HEK293 (cell line): Measurements from ENCODE around the gene SNTA1.

Experiments
- CTCF ChIA-PET: fragments of 350-600 bp; formaldehyde crosslinking; extraction: SDS; loops from one replicate; lab custom pipeline; 2021; ENCODE audit warnings: antibody characterized with exemption; lab: Yijun Ruan, JAX
- POLR2A ChIA-PET: fragments of 300-600 bp; formaldehyde crosslinking; extraction: SDS; loops from one replicate; lab custom pipeline; 2020; ENCODE audit warnings: antibody characterized with exemption, inconsistent platforms; lab: Yijun Ruan, JAX
- H3K27ac ChIP-seq: fragments of 200-500 bp; sonication (Bioruptor generic); 2 replicates; pipeline ENCODE4 v1.5.1; 2014; ENCODE audit warnings: low read depth, low read length, control low read depth, inconsistent platforms; ENCODE audit errors: extremely low read depth
- H3K36me3 ChIP-seq, 2 experiments: fragments of 200-500 bp in 1 of 2; sonication (Bioruptor generic) in 1 of 2; 1 replicate in 1 of 2; 2 replicates in 1 of 2; pipeline ENCODE4 v1.5.1; 2014 to 2017; ENCODE audit warnings: inconsistent platforms in 2 of 2, low read length in 2 of 2; ENCODE audit not compliant: control insufficient read depth in 2 of 2, insufficient read depth in 1 of 2
- H3K4me1 ChIP-seq: fragments of 200-500 bp; sonication (Bioruptor generic); 2 replicates; pipeline ENCODE4 v1.5.1; 2014; ENCODE audit warnings: mild to moderate bottlenecking, low read length, inconsistent platforms; ENCODE audit not compliant: control insufficient read depth, insufficient read depth
- H3K4me3 ChIP-seq: 2 replicates; pipeline ENCODE4 v1.5.1; 2011; ENCODE audit warnings: low read depth, mild to moderate bottlenecking, control low read depth, low read length, moderate library complexity
- H3K9me3 ChIP-seq: fragments of 200-500 bp; sonication (Bioruptor generic); 2 replicates; pipeline ENCODE4 v1.5.1; 2014; ENCODE audit warnings: low read depth, low read length, inconsistent platforms; ENCODE audit not compliant: control insufficient read depth, insufficient read depth
- GLI2 ChIP-seq: fragments of 450-650 bp; formaldehyde crosslinking; IDR thresholded peaks from 2 replicates; pipeline ENCODE4; 2017; ENCODE audit warnings: missing biosample characterization, missing genetic modification characterization, low read depth, borderline replicate concordance
- HOXD13 ChIP-seq: sonication (generic); formaldehyde crosslinking; IDR thresholded peaks from 2 replicates; pipeline ENCODE4 v1.8.0; 2022; ENCODE audit warnings: missing genetic modification reagents, borderline replicate concordance
- REPIN1 ChIP-seq: fragments of 450-650 bp; formaldehyde crosslinking; IDR thresholded peaks from 2 replicates; pipeline ENCODE4 v1.5.1; 2017; ENCODE audit warnings: missing biosample characterization, missing genetic modification characterization, low read depth
- ZBTB6 ChIP-seq: fragments of 450-650 bp; formaldehyde crosslinking; IDR thresholded peaks from 2 replicates; pipeline ENCODE4 v1.5.1; 2017; ENCODE audit warnings: missing biosample characterization, missing genetic modification characterization
- ZNF121 ChIP-seq: fragments of 450-650 bp; formaldehyde crosslinking; IDR thresholded peaks from 2 replicates; pipeline ENCODE4 v1.5.1; 2016; ENCODE audit warnings: missing biosample characterization, missing genetic modification characterization
- ZNF155 ChIP-seq: fragments of 450-650 bp; formaldehyde crosslinking; IDR thresholded peaks from 2 replicates; pipeline ENCODE4 v1.5.1; 2016; ENCODE audit warnings: missing biosample characterization, missing genetic modification characterization
- ZNF223 ChIP-seq: fragments of 450-650 bp; formaldehyde crosslinking; IDR thresholded peaks from 2 replicates; pipeline ENCODE4 v1.5.1; 2016; ENCODE audit warnings: missing biosample characterization, missing genetic modification characterization
- ZNF24 ChIP-seq: fragments of 450-650 bp; formaldehyde crosslinking; IDR thresholded peaks from 2 replicates; pipeline ENCODE4 v1.5.1; 2016; ENCODE audit warnings: missing biosample characterization, missing genetic modification characterization
- ZNF341 ChIP-seq: fragments of 450-650 bp; formaldehyde crosslinking; IDR thresholded peaks from 2 replicates; pipeline ENCODE4; 2016; ENCODE audit warnings: low read depth, missing biosample characterization, missing genetic modification characterization
- ZNF701 ChIP-seq: fragments of 450-650 bp; formaldehyde crosslinking; IDR thresholded peaks from 2 replicates; pipeline ENCODE4 v1.5.1; 2016; ENCODE audit warnings: missing biosample characterization, missing genetic modification characterization
- TF ChIP-seq, protein P1 (sequence below): fragments of 450-650 bp; formaldehyde crosslinking; conservative IDR thresholded peaks from 2 replicates; pipeline ENCODE4 v1.5.1; 2016; ENCODE audit warnings: low read depth, missing biosample characterization, missing genetic modification characterization
- TF ChIP-seq, protein P2 (sequence below): fragments of 450-650 bp; formaldehyde crosslinking; IDR thresholded peaks from 2 replicates; pipeline ENCODE4 v1.5.1; 2017; ENCODE audit warnings: missing biosample characterization, missing genetic modification characterization

SNTA1 gene

DNA sequence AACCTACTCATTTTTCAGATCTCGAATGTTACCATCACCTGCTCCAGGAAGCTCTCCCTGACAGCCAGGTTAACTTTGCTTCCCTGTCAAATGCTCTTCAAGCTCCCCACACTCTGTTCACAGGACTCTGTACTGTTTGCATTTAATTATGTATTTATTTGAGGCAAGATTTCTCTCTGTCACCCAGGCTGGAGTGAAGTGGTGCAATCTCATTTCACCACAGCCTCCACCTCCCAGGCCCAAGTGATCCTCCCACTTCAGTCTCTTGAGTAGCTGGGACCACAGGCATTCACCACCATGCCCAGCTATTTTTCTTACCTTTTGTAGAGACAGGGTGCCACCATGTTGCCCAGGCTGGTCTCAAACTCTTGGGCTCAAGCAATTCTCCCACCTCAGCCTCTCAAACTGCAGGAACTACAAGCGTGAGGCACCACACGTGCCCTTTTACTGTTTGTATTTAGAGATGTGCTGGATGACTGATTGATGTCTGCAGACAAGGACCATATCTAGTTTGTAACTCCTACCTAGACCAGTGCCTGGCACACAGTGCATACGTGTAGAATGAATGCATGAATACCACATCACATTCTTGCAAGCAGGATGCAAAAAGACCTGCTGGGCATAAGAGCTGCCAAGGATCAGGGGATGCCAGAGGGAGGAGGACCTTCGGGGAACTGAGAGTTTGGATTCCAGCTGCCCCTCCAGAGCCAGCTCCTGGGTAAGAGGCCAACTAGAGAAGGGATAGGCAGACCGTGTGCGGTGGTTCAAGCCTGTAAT, 30.7 kb upstream of the SNTA1 start (continued):
- no peak for TF ChIP-seq ZNF155 (tag by site-specific recombination)

DNA sequence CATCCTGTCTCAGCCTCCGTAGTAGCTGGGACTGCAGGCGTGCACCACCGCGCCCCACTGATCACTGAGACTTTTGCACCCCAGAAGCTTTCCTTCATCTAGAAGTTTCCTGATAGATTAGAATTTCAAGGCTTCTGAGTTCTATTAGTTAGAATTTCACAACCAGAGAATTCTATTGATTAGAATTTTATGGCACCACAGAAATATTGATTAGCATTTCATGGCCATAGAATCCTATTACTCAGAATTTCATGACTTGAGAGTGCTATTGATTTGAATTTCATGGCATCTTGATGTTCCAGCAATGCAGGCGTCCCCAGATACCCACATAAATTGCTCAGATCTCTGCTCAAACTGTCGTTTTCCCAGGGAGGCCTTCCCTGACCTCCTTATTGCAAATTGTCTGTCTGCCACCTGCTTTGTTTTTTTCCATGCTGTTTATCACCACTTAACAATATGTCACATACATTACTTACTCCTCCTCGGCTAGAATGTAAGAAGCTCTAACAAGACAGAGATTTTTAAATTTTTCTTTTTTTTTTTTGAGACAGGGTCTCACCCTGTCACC, 29.4 kb upstream of the SNTA1 start:
- CTCF ChIA-PET, result interaction anchor here (1.0 kb wide), 1 partner anchor 181 kb away, joined by 3 read pairs; no protein-coding TSS in a partner anchor
- POLR2A ChIA-PET, result interaction anchor here (0.5 to 1.2 kb wide), 2 partner anchors 17 to 43 kb away, joined by 4 read pairs; partner anchors contain the start of gene CBFA2T2
- H3K36me3 ChIP-seq, result no peaks in the 10 kb centered on the region

GRCh38 chr20:33470866-33471265, 27.3 kb upstream of the SNTA1 start:
- Histone ChIP-seq H3K9me3 (no peaks in the 10 kb centered on the region), H3K27ac (no peak overlapping the region), H3K4me3 (no peak overlapping the region), H3K36me3 (no peaks in the 10 kb centered on the region), H3K4me1 (no peaks in the 10 kb centered on the region)
- TF ChIP-seq HOXD13 (CRISPR knock-in tag) (no peak), ZNF121 (0 out of 2 replicates have a peak, but pooled peaks have one; percentile 59)
- CTCF ChIA-PET, result interaction anchor here (1.5 kb wide), 1 partner anchor 13 kb away, joined by 7 read pairs; no protein-coding TSS in a partner anchor
- POLR2A ChIA-PET, result interaction anchor here (1.1 kb wide), 1 partner anchor 19 kb away, joined by 4 read pairs; the partner anchor contains the start of gene CBFA2T2

More for the DNA sequence above, 29.4 kb upstream of the SNTA1 start:
- TF ChIP-seq ZNF701 (tag by site-specific recombination), result no peak
- TF ChIP-seq ZNF341 (tag by site-specific recombination), result no peak
- no peak for TF ChIP-seq ZBTB6 (tag by site-specific recombination)
- TF ChIP-seq, protein P1, sequence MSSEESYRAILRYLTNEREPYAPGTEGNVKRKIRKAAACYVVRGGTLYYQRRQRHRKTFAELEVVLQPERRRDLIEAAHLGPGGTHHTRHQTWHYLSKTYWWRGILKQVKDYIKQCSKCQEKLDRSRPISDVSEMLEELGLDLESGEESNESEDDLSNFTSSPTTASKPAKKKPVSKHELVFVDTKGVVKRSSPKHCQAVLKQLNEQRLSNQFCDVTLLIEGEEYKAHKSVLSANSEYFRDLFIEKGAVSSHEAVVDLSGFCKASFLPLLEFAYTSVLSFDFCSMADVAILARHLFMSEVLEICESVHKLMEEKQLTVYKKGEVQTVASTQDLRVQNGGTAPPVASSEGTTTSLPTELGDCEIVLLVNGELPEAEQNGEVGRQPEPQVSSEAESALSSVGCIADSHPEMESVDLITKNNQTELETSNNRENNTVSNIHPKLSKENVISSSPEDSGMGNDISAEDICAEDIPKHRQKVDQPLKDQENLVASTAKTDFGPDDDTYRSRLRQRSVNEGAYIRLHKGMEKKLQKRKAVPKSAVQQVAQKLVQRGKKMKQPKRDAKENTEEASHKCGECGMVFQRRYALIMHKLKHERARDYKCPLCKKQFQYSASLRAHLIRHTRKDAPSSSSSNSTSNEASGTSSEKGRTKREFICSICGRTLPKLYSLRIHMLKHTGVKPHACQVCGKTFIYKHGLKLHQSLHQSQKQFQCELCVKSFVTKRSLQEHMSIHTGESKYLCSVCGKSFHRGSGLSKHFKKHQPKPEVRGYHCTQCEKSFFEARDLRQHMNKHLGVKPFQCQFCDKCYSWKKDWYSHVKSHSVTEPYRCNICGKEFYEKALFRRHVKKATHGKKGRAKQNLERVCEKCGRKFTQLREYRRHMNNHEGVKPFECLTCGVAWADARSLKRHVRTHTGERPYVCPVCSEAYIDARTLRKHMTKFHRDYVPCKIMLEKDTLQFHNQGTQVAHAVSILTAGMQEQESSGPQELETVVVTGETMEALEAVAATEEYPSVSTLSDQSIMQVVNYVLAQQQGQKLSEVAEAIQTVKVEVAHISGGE (tag by site-specific recombination), result no peak
- no peak for TF ChIP-seq REPIN1 (tag by site-specific recombination)
- no peak for TF ChIP-seq ZNF24 (tag by site-specific recombination)
- TF ChIP-seq, protein P2, sequence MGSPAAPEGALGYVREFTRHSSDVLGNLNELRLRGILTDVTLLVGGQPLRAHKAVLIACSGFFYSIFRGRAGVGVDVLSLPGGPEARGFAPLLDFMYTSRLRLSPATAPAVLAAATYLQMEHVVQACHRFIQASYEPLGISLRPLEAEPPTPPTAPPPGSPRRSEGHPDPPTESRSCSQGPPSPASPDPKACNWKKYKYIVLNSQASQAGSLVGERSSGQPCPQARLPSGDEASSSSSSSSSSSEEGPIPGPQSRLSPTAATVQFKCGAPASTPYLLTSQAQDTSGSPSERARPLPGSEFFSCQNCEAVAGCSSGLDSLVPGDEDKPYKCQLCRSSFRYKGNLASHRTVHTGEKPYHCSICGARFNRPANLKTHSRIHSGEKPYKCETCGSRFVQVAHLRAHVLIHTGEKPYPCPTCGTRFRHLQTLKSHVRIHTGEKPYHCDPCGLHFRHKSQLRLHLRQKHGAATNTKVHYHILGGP (tag by site-specific recombination), result no peak
- TF ChIP-seq GLI2 (tag by site-specific recombination), result no peak
- no peak for TF ChIP-seq ZNF121
- TF ChIP-seq ZNF223 (tag by site-specific recombination), result no peak
- Histone ChIP-seq H3K9me3 (no peaks in the 10 kb centered on the region), H3K4me3 (no peak overlapping the region), H3K27ac (no peak overlapping the region), H3K4me1 (no peaks in the 10 kb centered on the region)
